SK-N-MC (cell line): Measurements from ENCODE around the gene C1orf174.

Source experiments
- EZH2 ChIP-seq: fragments of 200-600 bp; sonication (generic); IDR thresholded peaks from one replicate; pipeline ENCODE4 v1.6.1; 2017; ENCODE audit warnings: antibody characterized with exemption
- FOXP2 ChIP-seq: optimal IDR thresholded peaks from 2 replicates; pipeline ENCODE3; 2011; ENCODE audit warnings: mild to moderate bottlenecking, moderate library complexity; ENCODE audit not compliant: insufficient read depth; ENCODE audit errors: extremely low read length, control extremely low read depth
- POLR2AphosphoS5 ChIP-seq: IDR thresholded peaks from 2 replicates; pipeline ENCODE4 v1.6.1; 2012; ENCODE audit warnings: mild to moderate bottlenecking, low read depth, low read length, borderline replicate concordance

- TF ChIP-seq EZH2, result no peak
- no peak for TF ChIP-seq POLR2AphosphoS5
- no peak for TF ChIP-seq FOXP2
Observed at GRCh38 chr1:3911981-3912808, 12.1 kb upstream of the C1orf174 start.
